Measurements from ENCODE around the gene OARD1. TPM values are rescaled to one million over a fixed set of nuclear protein-coding genes. Genes with fewer than 3 reads are reported as not detected.

The OARD1 gene
- total RNA-seq, 4 donors from 2014 or later, result 11.9 to 19.4 (median 16.5) TPM

DNA sequence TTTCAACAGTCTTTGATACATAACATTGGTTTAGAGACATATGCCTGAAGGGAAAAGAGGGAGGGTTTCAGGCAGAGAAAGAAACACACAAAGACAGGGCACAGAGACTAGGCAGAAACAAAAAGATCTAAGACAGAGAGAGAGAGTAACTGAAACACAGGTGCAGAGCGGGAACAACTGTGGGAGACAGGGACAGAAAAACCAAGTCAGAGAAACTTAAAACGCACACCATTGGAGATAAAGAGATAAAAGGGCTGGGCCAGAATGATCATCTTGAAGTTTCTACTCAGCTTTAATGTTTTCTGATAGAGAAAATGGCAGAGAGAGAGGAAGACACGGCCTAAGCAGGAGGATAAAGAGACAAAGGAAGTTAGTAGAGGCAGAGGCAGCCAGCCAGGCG, 44.9 kb downstream of the OARD1 start:
- H3K4me3 ChIP-seq, result peak overlapping the region; percentile 59 to 62 (median 60)
- TF ChIP-seq POLR2AphosphoS5 (IDR thresholded peaks at IDR 0.05), result no peak
- TF ChIP-seq, protein P1, sequence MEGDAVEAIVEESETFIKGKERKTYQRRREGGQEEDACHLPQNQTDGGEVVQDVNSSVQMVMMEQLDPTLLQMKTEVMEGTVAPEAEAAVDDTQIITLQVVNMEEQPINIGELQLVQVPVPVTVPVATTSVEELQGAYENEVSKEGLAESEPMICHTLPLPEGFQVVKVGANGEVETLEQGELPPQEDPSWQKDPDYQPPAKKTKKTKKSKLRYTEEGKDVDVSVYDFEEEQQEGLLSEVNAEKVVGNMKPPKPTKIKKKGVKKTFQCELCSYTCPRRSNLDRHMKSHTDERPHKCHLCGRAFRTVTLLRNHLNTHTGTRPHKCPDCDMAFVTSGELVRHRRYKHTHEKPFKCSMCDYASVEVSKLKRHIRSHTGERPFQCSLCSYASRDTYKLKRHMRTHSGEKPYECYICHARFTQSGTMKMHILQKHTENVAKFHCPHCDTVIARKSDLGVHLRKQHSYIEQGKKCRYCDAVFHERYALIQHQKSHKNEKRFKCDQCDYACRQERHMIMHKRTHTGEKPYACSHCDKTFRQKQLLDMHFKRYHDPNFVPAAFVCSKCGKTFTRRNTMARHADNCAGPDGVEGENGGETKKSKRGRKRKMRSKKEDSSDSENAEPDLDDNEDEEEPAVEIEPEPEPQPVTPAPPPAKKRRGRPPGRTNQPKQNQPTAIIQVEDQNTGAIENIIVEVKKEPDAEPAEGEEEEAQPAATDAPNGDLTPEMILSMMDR (IDR thresholded peaks at IDR 0.05), result no peak
- TF ChIP-seq POLR2A (IDR thresholded peaks at IDR 0.05; ENCODE audit: low read depth), result no peak
- TF ChIP-seq EP300 (IDR thresholded peaks at IDR 0.05), result no peak
- H3K9me3 ChIP-seq, result no peaks in the 10 kb centered on the region
- WGBS, result 54% methylated on average over 4 of the region's 4 CpGs
- H3K27me3 ChIP-seq, result no peaks in the 10 kb centered on the region
- no peaks in the 10 kb centered on the region for H3K36me3 ChIP-seq
- H3K4me1 ChIP-seq, result peaks cover 12 to 23% (median 20%) of the 10 kb centered on the region in 4 donors
- intact Hi-C loops (cut with DNase I), result loop anchor here (5.0 to 10.0 kb wide), 3 partner anchors 40 to 1682 kb away; no protein-coding TSS in a partner anchor
- peak overlapping the region in 2 of 4 donors; percentile 78 to 79 for H3K27ac ChIP-seq (replicated peaks in 1 of 4)
- DNase-seq (ENCODE audit: extremely low spot score), result no peak

DNA sequence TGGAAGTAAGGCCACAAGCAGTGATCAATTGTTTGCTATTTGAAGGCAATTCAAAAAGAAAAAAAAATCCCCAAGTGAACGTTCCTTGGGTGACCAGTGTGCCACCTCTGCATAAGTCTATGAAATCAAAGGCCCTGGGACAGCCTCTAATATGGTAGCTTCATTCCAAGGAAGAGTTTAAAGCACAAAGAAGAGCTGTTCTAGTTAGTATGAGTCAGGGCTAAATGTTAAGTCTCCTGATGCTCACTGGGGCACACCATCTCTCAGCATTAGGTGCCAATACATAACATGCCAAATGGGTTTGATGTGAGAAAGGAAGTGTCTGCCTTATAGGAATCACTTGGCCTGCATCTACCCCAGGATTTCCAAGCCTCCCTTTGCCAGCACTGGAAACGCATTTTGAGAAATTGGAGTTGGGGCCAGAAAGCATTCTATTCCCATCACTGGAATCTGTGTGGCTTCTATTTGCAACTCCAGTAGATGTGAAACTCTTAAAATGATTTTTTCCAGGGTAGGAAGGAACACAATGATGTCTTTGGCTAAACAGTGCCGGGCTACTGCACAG, 46.1 kb downstream of the OARD1 start:
- 72% methylated on average over 3 of the region's 3 CpGs for WGBS
- no peaks in the 10 kb centered on the region for H3K36me3 ChIP-seq
- no peaks in the 10 kb centered on the region for H3K9me3 ChIP-seq
- no peak overlapping the region for H3K4me3 ChIP-seq
- H3K27me3 ChIP-seq, result no peaks in the 10 kb centered on the region
- intact Hi-C loops (cut with DNase I), result loop anchor here (5.0 to 10.0 kb wide), 3 partner anchors 41 to 1681 kb away; no protein-coding TSS in a partner anchor
- DNase-seq (ENCODE audit: extremely low spot score), result no peak
- TF ChIP-seq, protein P1 (IDR thresholded peaks at IDR 0.05), result no peak
- TF ChIP-seq POLR2AphosphoS5 (IDR thresholded peaks at IDR 0.05) (no peak), POLR2A (IDR thresholded peaks at IDR 0.05; ENCODE audit: low read depth) (no peak), EP300 (IDR thresholded peaks at IDR 0.05) (no peak)
- peaks cover 12 to 23% (median 20%) of the 10 kb centered on the region in 4 donors for H3K4me1 ChIP-seq
- no peak overlapping the region for H3K27ac ChIP-seq (replicated peaks in 1 of 4)

DNA sequence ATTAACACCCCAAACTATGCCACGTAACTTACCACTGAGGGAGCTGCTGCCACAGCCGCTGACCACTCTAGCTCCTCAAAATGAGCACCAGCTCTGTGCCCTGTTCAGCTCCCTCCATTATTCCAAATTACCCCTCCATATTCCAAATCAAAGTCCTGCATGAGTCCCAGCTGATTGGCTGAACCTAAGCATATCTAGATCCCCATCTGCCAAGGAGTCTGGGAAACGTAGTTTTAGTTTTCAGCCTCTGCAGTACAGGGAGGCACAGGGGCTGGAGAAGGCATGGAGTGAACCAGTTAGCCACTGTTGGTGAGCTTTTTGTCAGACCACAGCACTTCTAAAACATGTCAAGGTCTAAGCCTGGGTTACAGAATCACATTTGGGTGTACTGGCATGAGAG, 49.0 kb downstream of the OARD1 start:
- Histone ChIP-seq H3K36me3 (no peaks in the 10 kb centered on the region), H3K9me3 (no peaks in the 10 kb centered on the region), H3K4me1 (peaks cover 7 to 13% (median 11%) of the 10 kb centered on the region in 4 donors), H3K27ac (replicated peaks in 1 of 4) (no peak overlapping the region), H3K4me3 (no peak overlapping the region), H3K27me3 (no peaks in the 10 kb centered on the region)
- TF ChIP-seq POLR2A (IDR thresholded peaks at IDR 0.05; ENCODE audit: low read depth), result no peak
- TF ChIP-seq POLR2AphosphoS5 (IDR thresholded peaks at IDR 0.05), result no peak
- no peak for TF ChIP-seq EP300 (IDR thresholded peaks at IDR 0.05)
- TF ChIP-seq, protein P1 (IDR thresholded peaks at IDR 0.05), result no peak
- WGBS, result 90% methylated on average over 3 of the region's 3 CpGs
- intact Hi-C loops (cut with DNase I), result loop anchor here (10.0 kb wide), 2 partner anchors 1038 to 1678 kb away; no protein-coding TSS in a partner anchor
- DNase-seq (ENCODE audit: extremely low spot score), result no peak

DNA sequence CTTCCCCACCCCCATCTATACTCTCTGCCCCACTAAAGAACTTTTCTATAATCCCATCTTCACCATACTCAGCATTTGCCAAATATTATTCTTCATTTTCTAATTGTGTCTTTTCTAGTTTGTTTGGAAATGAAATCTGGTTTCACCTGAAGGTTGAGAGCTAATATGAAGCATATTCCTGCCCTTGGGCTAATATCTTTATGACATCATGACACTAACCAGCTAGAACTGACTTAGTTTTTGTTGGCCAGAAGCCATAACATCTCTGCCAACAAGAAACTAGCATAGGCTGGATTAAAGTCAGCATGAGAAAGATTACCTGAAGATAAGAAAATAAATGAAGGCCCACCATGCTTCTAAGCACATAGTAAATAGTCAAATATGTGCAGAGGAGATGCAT, 49.9 kb downstream of the OARD1 start:
- DNase-seq (ENCODE audit: extremely low spot score), result no peak
- H3K4me3 ChIP-seq, result no peak overlapping the region
- peaks cover 2 to 6% (median 3%) of the 10 kb centered on the region in 4 donors for H3K4me1 ChIP-seq
- TF ChIP-seq POLR2A (IDR thresholded peaks at IDR 0.05; ENCODE audit: low read depth) (no peak), EP300 (IDR thresholded peaks at IDR 0.05) (no peak), POLR2AphosphoS5 (IDR thresholded peaks at IDR 0.05) (no peak)
- TF ChIP-seq, protein P1 (IDR thresholded peaks at IDR 0.05), result no peak
- no peaks in the 10 kb centered on the region for H3K36me3 ChIP-seq
- no peaks in the 10 kb centered on the region for H3K27me3 ChIP-seq
- intact Hi-C loops (cut with DNase I), result loop anchor here (10.0 kb wide), 2 partner anchors 1037 to 1677 kb away; no protein-coding TSS in a partner anchor
- no peak overlapping the region for H3K27ac ChIP-seq (replicated peaks in 1 of 4)
- H3K9me3 ChIP-seq, result no peaks in the 10 kb centered on the region

Measured in esophagus muscularis mucosa (tissue), 4 donors.